HG03521 (cell line): ENCODE results near the gene GRK5.
"Not testable (repeated sequence)": the region's sequence is repeated elsewhere in the genome, so short reads cannot be mapped to it uniquely, and the experiment has no call there.

Experiments
- ATAC-seq: cut with Tn5 transposase; IDR thresholded peaks from one replicate; pipeline ENCODE4 v1.9.1; 2021; ENCODE audit warnings: mild to moderate bottlenecking, moderate library complexity; ENCODE audit not compliant: unreplicated experiment

Gene GRK5

DNA sequence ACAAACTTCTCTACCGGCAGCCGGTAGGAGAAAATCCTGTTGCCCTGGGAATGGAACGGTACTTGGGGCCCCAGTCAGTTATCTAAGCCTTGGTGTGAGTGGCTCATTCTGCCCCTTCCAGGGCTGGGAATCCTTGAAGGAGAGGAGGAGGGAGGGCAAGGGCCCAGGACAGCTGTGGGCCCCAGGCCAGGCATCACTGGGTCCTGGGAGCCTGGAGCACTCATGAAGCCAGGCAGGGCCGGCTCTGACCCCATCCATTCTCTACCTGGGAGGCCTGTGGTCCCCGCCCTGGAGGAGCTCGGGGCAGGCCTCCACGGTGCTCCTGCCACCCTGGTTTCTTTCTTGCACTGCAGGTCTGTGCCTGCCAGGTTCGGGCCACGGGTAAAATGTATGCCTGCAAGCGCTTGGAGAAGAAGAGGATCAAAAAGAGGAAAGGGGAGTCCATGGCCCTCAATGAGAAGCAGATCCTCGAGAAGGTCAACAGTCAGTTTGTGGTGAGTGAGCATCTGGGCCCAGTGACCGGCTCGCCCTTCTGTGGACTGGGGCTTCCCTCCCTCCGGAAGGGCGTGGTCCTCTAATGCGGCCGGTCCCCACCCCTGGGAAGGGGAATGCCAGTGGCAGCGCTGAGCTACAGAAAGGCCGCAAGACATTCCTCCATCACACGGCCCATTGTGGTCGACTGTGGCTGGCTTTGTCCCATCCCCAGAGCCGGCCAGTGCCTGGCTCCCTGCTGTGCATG lies 223.8 kb downstream of the GRK5 start:
- ATAC-seq: no peak

- ATAC-seq: no peak
Measured at GRCh38 chr10:119431773-119432135, 224.4 kb downstream of the GRK5 start.

GRCh38 chr10:119434942-119435341 lies 227.6 kb downstream of the GRK5 start:
- ATAC-seq: not testable (repeated sequence)

- no peak for ATAC-seq
Measured at GRCh38 chr10:119438717-119439116, 231.3 kb downstream of the GRK5 start.

DNA sequence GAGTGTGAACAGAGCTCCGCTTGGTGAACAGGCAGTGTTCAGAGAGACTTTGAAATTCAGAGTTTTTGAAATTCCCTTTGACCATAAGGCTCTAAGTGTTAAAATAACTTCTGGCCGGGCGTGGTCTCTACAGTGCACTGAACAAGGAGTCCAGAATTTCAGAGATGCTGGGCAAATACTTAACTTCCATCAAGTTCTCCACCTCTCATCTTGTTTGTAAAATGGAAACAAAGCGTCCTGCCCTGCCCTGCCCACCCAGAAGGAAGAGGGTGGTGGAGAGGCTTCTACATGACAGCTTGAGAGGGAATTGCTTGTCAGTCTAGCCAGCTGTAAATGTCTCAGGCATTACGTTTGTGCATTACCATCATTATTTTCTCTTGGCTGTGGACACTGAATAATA lies 232.6 kb downstream of the GRK5 start:
- ATAC-seq: no peak

DNA sequence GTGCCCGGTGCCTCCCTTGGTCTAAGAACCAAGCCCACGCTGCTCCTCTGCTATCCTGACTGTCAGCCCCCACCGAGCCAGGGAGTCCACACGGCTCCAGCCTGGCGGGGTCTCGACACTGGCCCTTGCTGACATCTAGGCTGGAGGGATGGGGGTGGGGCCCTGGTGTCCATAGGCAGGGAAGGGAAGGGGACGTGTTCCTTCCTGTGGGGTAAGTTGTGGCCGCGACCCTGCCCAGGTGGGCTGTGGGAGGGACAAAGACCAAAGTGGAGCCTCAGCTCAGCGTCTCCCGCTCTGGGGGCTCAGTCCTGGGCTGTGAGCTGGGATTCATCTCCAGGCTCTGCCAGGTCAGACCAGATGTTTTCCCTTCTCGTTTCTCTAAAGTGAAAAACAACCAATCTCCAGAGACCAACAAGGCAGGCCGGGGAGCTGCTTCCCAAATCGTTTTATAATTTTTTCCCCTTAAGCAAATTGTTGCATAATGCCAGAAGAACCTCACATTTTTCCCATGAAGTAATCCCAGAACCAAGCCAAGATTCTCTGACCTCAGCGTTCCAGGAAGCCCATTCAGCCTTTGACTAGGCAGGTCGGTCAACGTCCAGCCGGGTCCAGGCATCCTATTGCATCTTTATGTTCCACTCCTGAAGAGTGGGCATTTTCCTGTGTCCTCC lies 233.9 kb downstream of the GRK5 start:
- no peak for ATAC-seq

- ATAC-seq: no peak
Measured at GRCh38 chr10:119441921-119442757, 234.8 kb downstream of the GRK5 start.

- no peak for ATAC-seq
Measured at GRCh38 chr10:119442758-119443060, 235.3 kb downstream of the GRK5 start.

GRCh38 chr10:119443441-119443840 lies 236.1 kb downstream of the GRK5 start:
- ATAC-seq: no peak

DNA sequence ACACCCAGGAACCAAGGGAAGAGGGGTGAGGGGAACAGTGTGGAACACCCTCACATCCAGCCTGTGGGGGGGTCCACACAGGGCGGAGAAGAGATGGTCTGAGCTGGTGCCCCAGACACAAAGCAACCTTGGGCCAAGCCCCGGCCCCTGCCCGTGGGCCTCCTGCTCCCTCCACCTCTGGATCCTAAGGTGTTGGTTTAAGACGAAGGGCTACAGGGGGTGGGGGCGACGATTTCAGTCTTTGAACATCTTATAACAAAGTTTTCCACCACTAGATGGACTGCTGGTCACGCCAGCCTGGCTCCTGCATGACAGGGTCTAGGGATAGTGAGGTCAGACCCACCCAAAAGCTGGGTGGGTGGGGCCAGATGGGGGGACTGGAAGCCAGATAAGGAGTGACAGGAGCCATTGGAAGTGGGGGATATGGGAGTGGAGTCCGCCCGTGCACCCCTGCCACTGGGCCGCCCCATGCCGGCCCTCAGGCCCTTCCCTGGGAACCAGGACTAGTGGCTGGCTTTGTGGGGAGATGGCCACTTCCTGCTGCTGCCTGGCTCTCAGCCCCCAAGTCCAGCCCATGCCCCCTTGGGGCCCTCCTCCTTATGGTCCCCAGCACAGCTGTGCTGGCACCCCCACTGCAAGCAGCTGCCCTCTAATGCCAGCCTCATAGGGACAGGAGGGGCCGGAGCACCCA lies 236.7 kb downstream of the GRK5 start:
- ATAC-seq: no peak

GRCh38 chr10:119444866-119445265 lies 237.5 kb downstream of the GRK5 start:
- no peak for ATAC-seq

DNA sequence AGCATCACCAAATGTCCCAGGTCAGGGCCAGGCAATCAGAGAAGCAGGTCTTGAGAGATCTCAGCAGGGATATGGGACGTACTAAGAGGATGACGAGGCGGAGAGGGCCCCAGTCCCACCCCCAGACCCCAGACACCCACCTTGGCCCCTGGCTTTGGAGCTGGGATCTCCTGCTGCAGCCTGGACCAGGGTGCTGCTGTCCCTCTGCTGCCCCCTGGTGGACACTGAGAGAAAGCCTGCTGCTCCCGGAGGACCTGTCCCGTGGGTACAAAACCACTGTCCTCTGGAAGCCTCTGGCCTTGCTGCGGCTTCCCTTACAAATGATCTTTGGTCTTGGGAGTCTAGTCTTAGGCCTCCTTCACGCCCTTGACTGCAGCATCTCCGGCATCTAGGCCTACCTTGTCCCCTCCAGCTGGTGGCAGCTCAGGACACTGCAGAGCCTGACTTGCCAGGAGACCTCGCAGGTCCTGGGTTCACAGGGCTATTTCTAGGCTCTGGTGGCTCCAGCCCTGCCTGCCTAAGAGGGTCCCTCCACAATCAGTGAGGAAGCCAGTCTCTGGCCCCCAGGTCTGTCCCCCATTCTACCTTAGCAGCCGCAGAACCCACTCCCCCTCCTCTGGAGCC lies 238.1 kb downstream of the GRK5 start:
- no peak for ATAC-seq

DNA sequence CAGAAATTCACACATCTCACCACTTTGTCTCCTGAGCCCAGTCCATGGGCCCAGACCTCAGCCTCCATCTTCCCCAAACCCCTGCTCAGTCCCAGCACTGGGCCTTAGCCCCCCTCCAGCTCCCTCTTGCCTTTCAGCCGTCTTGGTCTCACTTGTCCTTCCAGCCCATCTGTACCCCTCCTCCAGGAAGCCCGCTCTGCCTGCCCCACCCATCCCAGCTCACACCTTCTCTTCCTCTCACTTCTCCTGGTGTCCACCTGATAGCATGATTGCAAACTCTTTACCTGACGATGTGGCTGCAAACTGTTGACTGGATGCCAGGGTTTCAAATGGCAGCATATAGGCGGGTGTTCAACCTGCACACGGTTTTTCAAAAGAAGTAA lies 238.6 kb downstream of the GRK5 start:
- ATAC-seq: no peak

DNA sequence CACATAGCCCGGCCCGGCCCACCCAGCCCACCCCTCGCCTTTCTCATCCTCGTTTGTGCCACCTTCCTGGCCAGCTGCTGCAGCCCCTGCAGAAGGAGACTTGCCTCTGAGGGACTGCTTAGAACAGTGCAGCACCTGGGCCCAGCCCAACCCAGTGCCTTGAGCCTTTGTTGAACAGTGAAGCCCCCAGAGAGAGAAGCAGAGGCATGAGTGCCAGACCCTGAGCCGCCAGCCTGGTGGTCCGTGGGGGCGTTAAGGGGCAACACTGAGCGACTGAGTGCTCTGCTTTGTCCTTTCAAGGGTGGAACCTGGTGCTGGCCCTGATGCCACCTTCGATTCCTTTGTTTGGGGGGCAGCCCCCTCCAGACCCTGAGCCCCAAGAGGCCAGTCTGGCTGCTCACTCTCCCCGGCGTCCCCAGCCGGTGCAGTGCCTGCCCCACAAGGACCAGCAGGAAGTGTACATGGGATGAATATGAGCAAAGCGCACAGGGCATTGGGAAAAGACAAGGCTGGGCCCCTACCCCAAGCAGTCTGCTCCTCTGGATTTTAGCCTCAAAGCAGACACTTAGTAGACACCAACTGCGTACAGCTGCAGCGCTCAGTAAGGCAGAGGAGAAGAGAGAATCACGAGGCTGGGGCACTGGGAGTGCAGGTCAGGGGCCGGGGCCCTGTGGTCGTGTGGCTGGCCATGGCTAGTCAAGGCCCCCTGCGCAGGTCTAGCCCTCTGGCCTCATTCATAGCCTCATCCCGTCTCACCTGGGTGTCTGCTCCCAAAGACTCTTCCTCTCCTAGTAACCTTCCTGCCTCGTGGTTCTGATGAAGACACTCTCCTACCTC lies 239.3 kb downstream of the GRK5 start:
- no peak for ATAC-seq

GRCh38 chr10:119447421-119447820 lies 240.1 kb downstream of the GRK5 start:
- no peak for ATAC-seq

GRCh38 chr10:119447823-119448546 lies 240.6 kb downstream of the GRK5 start:
- ATAC-seq: no peak

DNA sequence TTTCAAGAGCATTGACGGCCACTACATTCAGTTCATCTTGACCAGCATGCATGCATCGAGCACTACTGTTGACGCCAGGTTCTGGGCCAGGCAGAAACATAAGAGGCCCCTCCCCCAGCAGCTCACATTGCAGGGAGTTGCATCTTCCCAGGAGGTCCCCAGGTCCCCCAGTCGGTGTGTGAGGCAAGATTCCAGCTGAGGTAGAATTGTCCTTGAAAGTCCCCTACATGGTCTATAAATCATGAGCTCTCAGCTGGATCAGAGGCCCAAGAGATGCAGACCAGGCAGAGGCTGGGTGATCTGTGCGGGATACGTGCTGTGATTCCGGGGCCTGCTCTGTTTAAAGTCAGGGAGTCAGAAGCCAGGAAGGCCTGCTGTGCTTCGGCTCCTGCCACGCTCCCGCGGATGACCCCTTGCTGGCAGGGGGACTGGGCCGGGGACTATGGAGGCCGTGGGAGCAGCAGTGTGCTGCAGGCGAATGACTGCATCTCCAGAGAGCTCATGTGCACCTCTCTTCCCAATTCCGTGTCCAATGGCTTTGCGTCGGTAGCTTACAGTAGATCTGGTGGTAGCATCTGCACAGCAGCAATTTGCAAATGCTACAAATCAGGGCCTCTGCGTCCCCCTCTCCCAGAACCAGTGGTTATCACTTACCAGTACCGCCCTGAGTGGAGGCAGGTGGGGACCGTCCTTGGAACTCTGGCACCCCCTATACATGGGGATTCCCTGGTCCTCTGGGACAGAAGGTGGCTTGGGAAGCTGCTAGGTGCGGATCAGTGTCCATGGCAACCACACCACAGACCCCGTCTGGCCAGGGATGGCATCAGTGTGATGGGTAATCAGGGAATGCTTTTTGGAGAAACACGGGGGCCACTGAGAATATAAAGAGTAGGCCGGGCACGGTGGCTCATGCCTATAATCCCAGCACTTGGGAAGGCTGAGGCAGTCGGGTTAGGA lies 241.5 kb downstream of the GRK5 start:
- ATAC-seq: no peak

GRCh38 chr10:119449760-119450461 lies 242.5 kb downstream of the GRK5 start:
- no peak for ATAC-seq
